Measurements from ENCODE around the gene MGLL.

MGLL gene

GRCh38 chr3:127859730-127860129 is 37.4 kb upstream of the MGLL start:
- H4K20me1 ChIP-seq (ENCODE audit: insufficient read depth, low read length) = no peaks in the 10 kb centered on the region
- H3K79me2 ChIP-seq (ENCODE audit: low read length) = no peaks in the 10 kb centered on the region
- H3K9me2 ChIP-seq (replicated peaks; ENCODE audit: insufficient read depth, low read length) = no peaks in the 10 kb centered on the region
- no peaks in the 10 kb centered on the region for H3K4me1 ChIP-seq (ENCODE audit: low read length)
- no peak for DNase-seq
- no peaks in the 10 kb centered on the region for H3K9me3 ChIP-seq (replicated peaks; ENCODE audit: insufficient read depth, low read length)
- H3K27ac ChIP-seq (ENCODE audit: low read length) = no peak overlapping the region
- no peaks in the 10 kb centered on the region for H3F3A ChIP-seq (ENCODE audit: insufficient read depth, low read length)
- H2AFZ ChIP-seq (ENCODE audit: low read length) = no peak overlapping the region
- no peak overlapping the region for H3K4me3 ChIP-seq (ENCODE audit: low read length)
- TF ChIP-seq EZH2 (optimal IDR thresholded peaks at IDR 0.05; ENCODE audit: low read depth, low read length) = no peak
- TF ChIP-seq EZH2phosphoT487 (IDR thresholded peaks at IDR 0.05; ENCODE audit: low read length) = no peak
- TF ChIP-seq, protein P1, sequence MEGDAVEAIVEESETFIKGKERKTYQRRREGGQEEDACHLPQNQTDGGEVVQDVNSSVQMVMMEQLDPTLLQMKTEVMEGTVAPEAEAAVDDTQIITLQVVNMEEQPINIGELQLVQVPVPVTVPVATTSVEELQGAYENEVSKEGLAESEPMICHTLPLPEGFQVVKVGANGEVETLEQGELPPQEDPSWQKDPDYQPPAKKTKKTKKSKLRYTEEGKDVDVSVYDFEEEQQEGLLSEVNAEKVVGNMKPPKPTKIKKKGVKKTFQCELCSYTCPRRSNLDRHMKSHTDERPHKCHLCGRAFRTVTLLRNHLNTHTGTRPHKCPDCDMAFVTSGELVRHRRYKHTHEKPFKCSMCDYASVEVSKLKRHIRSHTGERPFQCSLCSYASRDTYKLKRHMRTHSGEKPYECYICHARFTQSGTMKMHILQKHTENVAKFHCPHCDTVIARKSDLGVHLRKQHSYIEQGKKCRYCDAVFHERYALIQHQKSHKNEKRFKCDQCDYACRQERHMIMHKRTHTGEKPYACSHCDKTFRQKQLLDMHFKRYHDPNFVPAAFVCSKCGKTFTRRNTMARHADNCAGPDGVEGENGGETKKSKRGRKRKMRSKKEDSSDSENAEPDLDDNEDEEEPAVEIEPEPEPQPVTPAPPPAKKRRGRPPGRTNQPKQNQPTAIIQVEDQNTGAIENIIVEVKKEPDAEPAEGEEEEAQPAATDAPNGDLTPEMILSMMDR (IDR thresholded peaks at IDR 0.05; ENCODE audit: low read length) = no peak
- no peaks in the 10 kb centered on the region for H3K27me3 ChIP-seq (replicated peaks; ENCODE audit: insufficient read depth, low read length)
- no peak overlapping the region for H3K4me2 ChIP-seq (ENCODE audit: low read depth, low read length)
- no peak overlapping the region for H3K9ac ChIP-seq (ENCODE audit: low read length)
- no peaks in the 10 kb centered on the region for H3K36me3 ChIP-seq (replicated peaks; ENCODE audit: insufficient read depth, low read length)

GRCh38 chr3:127858937-127859336 is 36.6 kb upstream of the MGLL start:
- H3K27me3 ChIP-seq (replicated peaks; ENCODE audit: insufficient read depth, low read length) = no peaks in the 10 kb centered on the region
- no peak overlapping the region for H3K4me3 ChIP-seq (ENCODE audit: low read length)
- TF ChIP-seq EZH2 (optimal IDR thresholded peaks at IDR 0.05; ENCODE audit: low read depth, low read length) = no peak
- TF ChIP-seq, protein P1 (IDR thresholded peaks at IDR 0.05; ENCODE audit: low read length) = no peak
- no peak for TF ChIP-seq EZH2phosphoT487 (IDR thresholded peaks at IDR 0.05; ENCODE audit: low read length)
- no peaks in the 10 kb centered on the region for H3K9me3 ChIP-seq (replicated peaks; ENCODE audit: insufficient read depth, low read length)
- H2AFZ ChIP-seq (ENCODE audit: low read length) = no peak overlapping the region
- no peaks in the 10 kb centered on the region for H3K79me2 ChIP-seq (ENCODE audit: low read length)
- no peak overlapping the region for H3K27ac ChIP-seq (ENCODE audit: low read length)
- H3F3A ChIP-seq (ENCODE audit: insufficient read depth, low read length) = no peaks in the 10 kb centered on the region
- no peak overlapping the region for H3K9ac ChIP-seq (ENCODE audit: low read length)
- H3K4me1 ChIP-seq (ENCODE audit: low read length) = no peaks in the 10 kb centered on the region
- H4K20me1 ChIP-seq (ENCODE audit: insufficient read depth, low read length) = no peaks in the 10 kb centered on the region
- no peaks in the 10 kb centered on the region for H3K36me3 ChIP-seq (replicated peaks; ENCODE audit: insufficient read depth, low read length)
- no peak for DNase-seq
- H3K9me2 ChIP-seq (replicated peaks; ENCODE audit: insufficient read depth, low read length) = no peaks in the 10 kb centered on the region
- H3K4me2 ChIP-seq (ENCODE audit: low read depth, low read length) = no peak overlapping the region

DNA sequence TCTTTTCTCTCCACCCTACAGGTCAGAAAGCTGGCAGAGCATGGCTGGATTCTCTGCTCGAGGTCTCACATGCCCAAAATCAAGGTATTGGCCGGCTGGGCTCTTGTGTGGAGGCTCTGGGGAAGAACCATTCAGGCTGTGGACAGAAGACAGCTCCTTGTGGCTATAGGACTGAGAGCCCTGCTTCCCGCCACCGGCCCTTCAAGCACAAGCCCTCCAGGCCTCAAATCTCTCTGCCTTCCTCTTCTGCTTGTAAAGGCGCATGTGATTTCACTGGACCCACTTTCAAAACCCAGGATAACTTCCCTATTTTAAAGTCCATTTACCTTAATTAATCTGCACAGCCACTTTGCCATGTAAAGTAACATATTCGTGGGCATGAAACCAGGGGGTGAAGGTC is 36.2 kb upstream of the MGLL start:
- Histone ChIP-seq H3K4me3 (ENCODE audit: low read length) (no peak overlapping the region), H3K9me3 (replicated peaks; ENCODE audit: insufficient read depth, low read length) (no peaks in the 10 kb centered on the region), H3K4me1 (ENCODE audit: low read length) (no peaks in the 10 kb centered on the region), H3K4me2 (ENCODE audit: low read depth, low read length) (no peak overlapping the region), H3K79me2 (ENCODE audit: low read length) (no peaks in the 10 kb centered on the region), H3K36me3 (replicated peaks; ENCODE audit: insufficient read depth, low read length) (no peaks in the 10 kb centered on the region), H2AFZ (ENCODE audit: low read length) (no peak overlapping the region), H3F3A (ENCODE audit: insufficient read depth, low read length) (no peaks in the 10 kb centered on the region), H3K27ac (ENCODE audit: low read length) (no peak overlapping the region), H4K20me1 (ENCODE audit: insufficient read depth, low read length) (no peaks in the 10 kb centered on the region), H3K9ac (ENCODE audit: low read length) (no peak overlapping the region), H3K9me2 (replicated peaks; ENCODE audit: insufficient read depth, low read length) (no peaks in the 10 kb centered on the region), H3K27me3 (replicated peaks; ENCODE audit: insufficient read depth, low read length) (no peaks in the 10 kb centered on the region)
- DNase-seq = no peak
- TF ChIP-seq, protein P1 (IDR thresholded peaks at IDR 0.05; ENCODE audit: low read length) = no peak
- TF ChIP-seq EZH2phosphoT487 (IDR thresholded peaks at IDR 0.05; ENCODE audit: low read length) (no peak), EZH2 (optimal IDR thresholded peaks at IDR 0.05; ENCODE audit: low read depth, low read length) (no peak)

Measured in MM.1S (cell line).